ENCODE data around the gene RPL23.

DNA sequence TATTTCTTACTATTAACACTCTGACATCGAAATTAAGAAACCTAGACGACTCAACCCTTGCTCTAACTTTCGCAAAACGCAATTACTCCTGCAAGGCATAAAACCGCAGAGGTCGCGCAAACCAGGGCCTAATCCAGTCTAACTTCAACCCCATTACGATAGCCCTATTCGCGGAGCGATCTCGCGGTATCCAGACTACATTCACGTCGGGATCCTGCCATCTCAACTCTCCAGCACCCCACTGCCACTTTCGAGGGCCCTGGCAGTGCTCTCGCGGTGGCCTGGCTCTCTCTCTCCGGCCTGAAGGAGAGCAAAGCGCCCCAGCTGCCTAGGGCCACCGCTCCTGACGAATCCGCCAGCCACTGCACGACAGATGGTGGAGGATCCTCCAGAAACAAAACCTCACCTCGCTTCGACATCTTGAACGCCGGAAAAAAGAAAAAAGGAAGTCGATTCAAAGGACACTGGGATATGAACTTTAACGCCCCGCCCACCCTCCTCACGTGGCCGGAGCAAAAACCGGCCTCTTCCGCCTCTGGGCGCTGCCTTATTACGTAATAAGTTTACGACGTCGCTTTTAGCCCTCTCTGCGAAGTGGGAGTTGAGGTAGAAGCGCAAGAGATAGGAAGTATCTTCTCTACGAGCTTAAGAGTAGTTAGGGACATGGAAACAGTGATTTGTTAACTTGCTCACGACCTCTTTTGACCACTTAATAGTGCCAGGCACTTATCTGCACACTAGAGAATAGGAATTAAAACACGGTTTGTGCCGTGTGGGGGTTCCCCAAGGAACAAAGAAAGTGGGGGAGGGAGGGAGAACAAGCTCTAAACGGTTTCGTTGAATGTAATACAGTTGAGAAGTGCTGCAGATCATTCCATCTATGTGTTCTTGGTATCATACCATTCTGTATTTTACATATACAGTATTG, at the start of gene RPL23:
- TF ChIP-seq, protein P1, sequence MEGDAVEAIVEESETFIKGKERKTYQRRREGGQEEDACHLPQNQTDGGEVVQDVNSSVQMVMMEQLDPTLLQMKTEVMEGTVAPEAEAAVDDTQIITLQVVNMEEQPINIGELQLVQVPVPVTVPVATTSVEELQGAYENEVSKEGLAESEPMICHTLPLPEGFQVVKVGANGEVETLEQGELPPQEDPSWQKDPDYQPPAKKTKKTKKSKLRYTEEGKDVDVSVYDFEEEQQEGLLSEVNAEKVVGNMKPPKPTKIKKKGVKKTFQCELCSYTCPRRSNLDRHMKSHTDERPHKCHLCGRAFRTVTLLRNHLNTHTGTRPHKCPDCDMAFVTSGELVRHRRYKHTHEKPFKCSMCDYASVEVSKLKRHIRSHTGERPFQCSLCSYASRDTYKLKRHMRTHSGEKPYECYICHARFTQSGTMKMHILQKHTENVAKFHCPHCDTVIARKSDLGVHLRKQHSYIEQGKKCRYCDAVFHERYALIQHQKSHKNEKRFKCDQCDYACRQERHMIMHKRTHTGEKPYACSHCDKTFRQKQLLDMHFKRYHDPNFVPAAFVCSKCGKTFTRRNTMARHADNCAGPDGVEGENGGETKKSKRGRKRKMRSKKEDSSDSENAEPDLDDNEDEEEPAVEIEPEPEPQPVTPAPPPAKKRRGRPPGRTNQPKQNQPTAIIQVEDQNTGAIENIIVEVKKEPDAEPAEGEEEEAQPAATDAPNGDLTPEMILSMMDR (IDR thresholded peaks at IDR 0.05) = no peak
- TF ChIP-seq POLR2A (IDR thresholded peaks at IDR 0.05) (peak in 1 of 2 donors; percentile 80), POLR2AphosphoS5 (IDR thresholded peaks at IDR 0.05; ENCODE audit: insufficient read depth in 1 of 2, low read depth in 1 of 2) (peak; percentile 98 to 100)

Measured in vagina (tissue), 2 donors.